H1 (cell line): Measurements from ENCODE around the gene TPSB2. TPM values are rescaled to one million over a fixed set of nuclear protein-coding genes. Genes with fewer than 3 reads are reported as not detected.

Experiments used
- CTCF ChIA-PET: fragments of 300-600 bp; sonication (Branson Sonifier 250); formaldehyde crosslinking; loops from one replicate; lab custom pipeline; 2021; ENCODE audit not compliant: partially characterized antibody; lab: Charles Lee
- POLR2A ChIA-PET: fragments of 300-600 bp; sonication (Branson Sonifier 250); formaldehyde crosslinking; loops from one replicate; lab custom pipeline; 2021; ENCODE audit warnings: inconsistent platforms; ENCODE audit not compliant: partially characterized antibody; lab: Charles Lee
- DNase-seq, 2 experiments: peaks; one replicate each; pipeline versions ENCODE4 v3.0.0 to v3.0.0-alpha.2; 2010 to 2022; ENCODE audit warnings: low spot score in 2 of 2, low read depth in 1 of 2, mixed read lengths in 1 of 2
- FAIRE-seq: peaks from 2 replicates; lab custom pipeline; 2011; peaks lifted over from hg19 to GRCh38; lab: Jason Lieb, UNC
- H2AFZ ChIP-seq: 2 replicates; pipeline ENCODE4 v1.8.1; 2012; ENCODE audit warnings: low read length, inconsistent platforms
- H2AK5ac ChIP-seq: 2 replicates; pipeline ENCODE4 v1.6.1; 2013; ENCODE audit warnings: low read depth, low read length
- H2BK120ac ChIP-seq: replicated peaks from 2 replicates; pipeline ENCODE3; 2013; ENCODE audit warnings: low read depth, low read length, inconsistent platforms
- H2BK12ac ChIP-seq: 2 replicates; pipeline ENCODE4 v1.6.1; 2013; ENCODE audit warnings: low read depth, low read length
- H2BK15ac ChIP-seq: 2 replicates; pipeline ENCODE4 v1.6.1; 2013; ENCODE audit warnings: low read length
- H2BK20ac ChIP-seq: 2 replicates; pipeline ENCODE4 v1.6.1; 2013; ENCODE audit warnings: low read length
- H2BK5ac ChIP-seq: 2 replicates; pipeline ENCODE4 v1.6.1; 2013; ENCODE audit warnings: low read depth, low read length
- H3K14ac ChIP-seq: 2 replicates; pipeline ENCODE4 v1.6.1; 2013; ENCODE audit warnings: inconsistent platforms; ENCODE audit not compliant: insufficient read length
- H3K18ac ChIP-seq: 2 replicates; pipeline ENCODE4 v1.6.1; 2013; ENCODE audit warnings: low read length; ENCODE audit errors: extremely low read depth
- H3K23ac ChIP-seq: 2 replicates; pipeline ENCODE4 v1.6.1; 2013; ENCODE audit warnings: inconsistent platforms; ENCODE audit not compliant: insufficient read length
- H3K23me2 ChIP-seq: 2 replicates; pipeline ENCODE4 v1.6.1; 2013; ENCODE audit warnings: low read depth, low read length
- H3K27ac ChIP-seq: 2 replicates; pipeline ENCODE4 v1.6.1; 2011; ENCODE audit warnings: low read depth, low read length, inconsistent platforms
- H3K27me3 ChIP-seq, 4 experiments: replicated peaks in 1 of 4; 1 replicate in 1 of 4; 2 replicates in 3 of 4; pipeline versions ENCODE4 v1.6.1 to v1.8.1; 2011 to 2013; ENCODE audit warnings: low read length in 3 of 4, mild to moderate bottlenecking in 3 of 4, inconsistent platforms in 2 of 4, mixed read lengths in 2 of 4, moderate library complexity in 1 of 4; ENCODE audit not compliant: control insufficient read depth in 3 of 4, insufficient read depth in 3 of 4; ENCODE audit errors: extremely low read depth in 1 of 4
- H3K36me3 ChIP-seq, 4 experiments: 2 replicates each; pipeline versions ENCODE4 v1.6.1 to v1.8.1; 2011 to 2013; ENCODE audit warnings: mild to moderate bottlenecking in 4 of 4, low read length in 3 of 4, moderate library complexity in 2 of 4, control low read depth in 1 of 4, inconsistent platforms in 1 of 4; ENCODE audit not compliant: insufficient read depth in 4 of 4, control insufficient read depth in 2 of 4
- H3K4ac ChIP-seq: replicated peaks from 2 replicates; pipeline ENCODE3; 2013; ENCODE audit warnings: low read length, low read depth, mixed read lengths, inconsistent platforms; ENCODE audit not compliant: insufficient read length
- H3K4me1 ChIP-seq, 4 experiments: replicated peaks in 1 of 4; 1 replicate in 1 of 4; 2 replicates in 3 of 4; pipeline versions ENCODE4 v1.6.1 to v1.8.1; 2011 to 2013; ENCODE audit warnings: low read length in 3 of 4, inconsistent platforms in 2 of 4, mixed read lengths in 1 of 4; ENCODE audit not compliant: insufficient read depth in 4 of 4, control insufficient read depth in 3 of 4
- H3K4me2 ChIP-seq, 2 experiments: 2 replicates each; pipeline versions ENCODE4 v1.6.1 to v1.8.1; 2011 to 2013; ENCODE audit warnings: low read depth in 2 of 2, low read length in 2 of 2, control low read depth in 1 of 2, inconsistent platforms in 1 of 2, mild to moderate bottlenecking in 1 of 2; ENCODE audit not compliant: insufficient read depth in 1 of 2
- H3K4me3 ChIP-seq, 4 experiments: fragments of 200-600, 300-600 bp in 1 of 4; sonication (generic), shearing (Covaris generic), sonication (Bioruptor Twin) in 1 of 4; 2 replicates each; pipeline versions ENCODE4 v1.5.1 to v1.8.1; 2011 to 2016; ENCODE audit warnings: low read length in 4 of 4, low read depth in 3 of 4, control low read depth in 2 of 4, inconsistent platforms in 2 of 4, mild to moderate bottlenecking in 2 of 4, mixed read lengths in 1 of 4, moderate library complexity in 1 of 4; ENCODE audit not compliant: insufficient read depth in 2 of 4; ENCODE audit errors: extremely low read depth in 1 of 4
- H3K56ac ChIP-seq: replicated peaks from 2 replicates; pipeline ENCODE3; 2013; ENCODE audit warnings: low read depth, mild to moderate bottlenecking, mixed read lengths, low read length, inconsistent platforms; ENCODE audit not compliant: insufficient read length
- H3K79me1 ChIP-seq: 2 replicates; pipeline ENCODE4 v1.6.1; 2013; ENCODE audit warnings: low read depth, low read length, control low read depth
- H3K79me2 ChIP-seq, 2 experiments: 2 replicates each; pipeline versions ENCODE4 v1.6.1 to v1.8.1; 2012 to 2013; ENCODE audit warnings: low read length in 2 of 2, mild to moderate bottlenecking in 2 of 2, inconsistent platforms in 1 of 2; ENCODE audit not compliant: insufficient read depth in 2 of 2, control insufficient read depth in 1 of 2
- H3K9ac ChIP-seq, 4 experiments: replicated peaks in 1 of 4; 1 replicate in 1 of 4; 2 replicates in 3 of 4; pipeline versions ENCODE4 v1.6.1 to v1.8.1; 2011 to 2013; ENCODE audit warnings: low read depth in 3 of 4, low read length in 3 of 4, control low read depth in 2 of 4, mild to moderate bottlenecking in 2 of 4, moderate library complexity in 2 of 4, inconsistent platforms in 1 of 4; ENCODE audit errors: extremely low read depth in 1 of 4
- H3K9me3 ChIP-seq, 2 experiments: 2 replicates each; pipeline versions ENCODE4 v1.6.1 to v1.8.1; 2012 to 2013; ENCODE audit warnings: mild to moderate bottlenecking in 2 of 2, moderate library complexity in 2 of 2, control low read depth in 1 of 2, inconsistent platforms in 1 of 2, low read depth in 1 of 2, low read length in 1 of 2, mixed read lengths in 1 of 2; ENCODE audit not compliant: insufficient read depth in 2 of 2
- H4K20me1 ChIP-seq, 2 experiments: replicated peaks in 1 of 2; 2 replicates each; pipeline versions ENCODE3 to v1.8.1; 2011 to 2013; ENCODE audit warnings: inconsistent platforms in 2 of 2, low read length in 2 of 2, mild to moderate bottlenecking in 1 of 2; ENCODE audit not compliant: insufficient read depth in 2 of 2, control insufficient read depth in 1 of 2
- H4K5ac ChIP-seq: 2 replicates; pipeline ENCODE4 v1.6.1; 2013; ENCODE audit warnings: low read length, low read depth, mixed read lengths, inconsistent platforms; ENCODE audit not compliant: insufficient read length
- H4K8ac ChIP-seq: 2 replicates; pipeline ENCODE4 v1.8.0; 2013; ENCODE audit warnings: mild to moderate bottlenecking, moderate library complexity, low read length, inconsistent platforms; ENCODE audit not compliant: insufficient read depth; ENCODE audit errors: extremely low read depth
- H4K91ac ChIP-seq: replicated peaks from 2 replicates; pipeline ENCODE3; 2013; ENCODE audit warnings: low read length, mixed read lengths, inconsistent platforms; ENCODE audit not compliant: insufficient read length
- CREB1 ChIP-seq: IDR thresholded peaks from 2 replicates; pipeline ENCODE4 v1.6.1; 2012; ENCODE audit warnings: inconsistent platforms
- EGR1 ChIP-seq: IDR thresholded peaks from 2 replicates; pipeline ENCODE4 v1.6.1; 2011; ENCODE audit warnings: low read depth, low read length, borderline replicate concordance
- GABPA ChIP-seq: IDR thresholded peaks from 2 replicates; pipeline ENCODE4 v1.6.1; 2011; ENCODE audit warnings: mild to moderate bottlenecking, low read length, moderate library complexity, borderline replicate concordance; ENCODE audit not compliant: insufficient read depth
- KDM4A ChIP-seq: IDR thresholded peaks from one replicate; pipeline ENCODE4 v1.7.1; 2012; ENCODE audit warnings: low read depth, mild to moderate bottlenecking, moderate library complexity, low read length, inconsistent platforms; ENCODE audit not compliant: severe bottlenecking
- KDM5A ChIP-seq: fragments of 200-600 bp; IDR thresholded peaks from 2 replicates; pipeline ENCODE4 v1.7.1; 2012; ENCODE audit warnings: mild to moderate bottlenecking, low read length, inconsistent platforms, mixed read lengths
- NRF1 ChIP-seq: IDR thresholded peaks from 2 replicates; pipeline ENCODE4 v1.6.1; 2011; ENCODE audit warnings: mild to moderate bottlenecking, low read depth, low read length, improper control_type of control experiment
- POLR2AphosphoS5 ChIP-seq: IDR thresholded peaks from 2 replicates; pipeline ENCODE4 v1.6.1; 2011; ENCODE audit warnings: low read depth, low read length
- RBBP5 ChIP-seq: IDR thresholded peaks from 2 replicates; pipeline ENCODE4 v1.7.1; 2012; ENCODE audit warnings: low read depth, mild to moderate bottlenecking, inconsistent platforms, low read length, moderate library complexity, borderline replicate concordance
- SIRT6 ChIP-seq: IDR thresholded peaks from one replicate; pipeline ENCODE4 v1.7.1; 2012; ENCODE audit warnings: low read length, inconsistent platforms
- SP4 ChIP-seq: IDR thresholded peaks from 2 replicates; pipeline ENCODE4 v1.6.1; 2012; ENCODE audit warnings: low read length, inconsistent platforms
- SUZ12 ChIP-seq: fragments of 200-600 bp; sonication (generic); IDR thresholded peaks from 2 replicates; pipeline ENCODE4 v1.6.1; 2012; ENCODE audit warnings: mild to moderate bottlenecking, inconsistent platforms, low read length, moderate library complexity, mixed read lengths
- TAF7 ChIP-seq: optimal IDR thresholded peaks from 2 replicates; pipeline ENCODE3; 2011; ENCODE audit warnings: low read depth, mild to moderate bottlenecking, inconsistent platforms, low read length, moderate library complexity, borderline replicate concordance
- whole genome bisulfite sequencing, 2 experiments: shearing (Covaris generic) in 1 of 2; methylation state at CpG; one replicate each; pipeline versions ENCODE4 v1.1.6 to v1.1.7; 2013 to 2015; ENCODE audit warnings: low lambda C conversion rate in 2 of 2, mixed read lengths in 2 of 2, inconsistent platforms in 1 of 2, low coverage in 1 of 2, missing lambda C conversion rate in 1 of 2; ENCODE audit not compliant: insufficient replicate concordance in 2 of 2, insufficient coverage in 1 of 2, insufficient read length in 1 of 2; ENCODE audit errors: extremely low coverage in 1 of 2, missing lambda C conversion rate in 1 of 2; 5-methylcytosine and 5-hydroxymethylcytosine counted together
- polyA plus RNA-seq, 7 experiments: library from polyadenylated mRNA; depleted of rRNA in 3 of 7; stranded (reverse) in 5 of 7; unstranded in 2 of 7; fragments of >200 nt in 5 of 7; fragments of 200-250 nt in 2 of 7; gene quantifications; 1 replicate in 5 of 7; 2 replicates in 1 of 7; 4 replicates in 1 of 7; pipeline versions ENCODE4 v1.2.1 to v1.2.3, GENCODE V29; 2011 to 2013; ENCODE audit warnings: missing spikeins in 2 of 7, mixed read lengths in 2 of 7
- total RNA-seq: library from RNA; stranded (reverse); fragmentation: NEBNext Ultra II Directional; extraction: Animal tissue kit (Norgen Biotek cat#: 25700); gene quantifications from 2 replicates; pipeline ENCODE4 v1.2.1, GENCODE V29; 2021
- TF ChIP-seq, protein P1 (sequence below): IDR thresholded peaks from 2 replicates; pipeline ENCODE4 v1.6.1; 2011; ENCODE audit warnings: low read depth, mild to moderate bottlenecking, low read length; ENCODE audit not compliant: insufficient read depth
- TF ChIP-seq, protein P2 (sequence below): IDR thresholded peaks from 2 replicates; pipeline ENCODE4 v1.6.1; 2012; ENCODE audit warnings: inconsistent platforms

Gene TPSB2
- total and polyA plus RNA-seq, 2 of the 8 experiments (the other 6 are each of a cell fraction or from before 2014, with no cell fraction given), result 0.08 TPM; not detected in 1

DNA sequence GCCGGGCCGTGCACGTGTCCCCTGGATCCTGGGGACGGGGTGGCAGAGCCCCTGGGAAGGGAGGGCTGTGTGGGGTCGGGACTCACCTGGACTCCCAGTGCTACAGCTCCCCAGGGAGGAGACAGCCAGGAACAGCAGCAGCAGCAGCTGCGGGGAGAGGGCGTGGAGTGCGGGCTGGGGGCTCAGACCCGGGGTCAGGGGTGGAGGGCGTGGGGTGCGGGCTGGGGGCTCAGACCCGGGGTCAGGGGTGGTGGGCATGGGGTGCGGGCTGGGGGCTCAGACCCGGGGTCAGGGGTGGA is 46.5 kb upstream of the TPSB2 start:
- Histone ChIP-seq H3K9ac (no peak overlapping the region), H3K4me1 (peaks cover 0 to 11% (median 6%) of the 10 kb centered on the region in 4 experiments; a peak in 6 of 7 replicates), H3K56ac (no peak overlapping the region), H3K4ac (no peak overlapping the region), H3K27ac (no peak overlapping the region), H4K5ac (no peak overlapping the region), H3K27me3 (0 out of 7 replicates have a peak, but pooled peaks cover 0 to under 1% (median 0%) of the 10 kb centered on the region in 4 experiments), H3K23me2 (peaks cover 3% of the 10 kb centered on the region; the same call in 1 of the 2 replicates), H3K14ac (no peak overlapping the region), H2BK15ac (no peak overlapping the region), H3K79me2 (no peaks in the 10 kb centered on the region), H4K91ac (no peak overlapping the region), H2AK5ac (no peak overlapping the region), H4K20me1 (peaks cover 0 to 2% of the 10 kb centered on the region in 2 experiments), H3K79me1 (no peaks in the 10 kb centered on the region), H3K4me3 (no peak overlapping the region), H3K18ac (no peak overlapping the region; the same call in 1 of the 2 replicates), H2BK12ac (no peak overlapping the region), H3K36me3 (no peaks in the 10 kb centered on the region), H2AFZ (no peak overlapping the region), H4K8ac (no peak overlapping the region), H3K4me2 (no peak overlapping the region), H2BK20ac (no peak overlapping the region), H2BK120ac (no peak overlapping the region), H3K23ac (no peak overlapping the region), H2BK5ac (no peak overlapping the region), H3K9me3 (no peaks in the 10 kb centered on the region)
- ChIA-PET CTCF (interaction anchor here (1.7 kb wide), 1 partner anchor 10 kb away, joined by 5 read pairs; no protein-coding TSS in a partner anchor), POLR2A (interaction anchor here (1.0 to 1.5 kb wide), 4 partner anchors 11 to 41 kb away, joined by 3 read pairs; partner anchors contain the start of gene UBE2I)
- FAIRE-seq (no peak), DNase-seq (no peak)
- no CpG with 5 or more reads among the region's 14 CpGs for WGBS, 2 experiments
- TF ChIP-seq CREB1 (no peak), NRF1 (no peak), SIRT6 (no peak), GABPA (no peak), POLR2AphosphoS5 (no peak), SUZ12 (no peak), TAF7 (no peak), SP4 (no peak), KDM4A (no peak), KDM5A (no peak), RBBP5 (no peak), EGR1 (no peak)
- TF ChIP-seq, protein P1, sequence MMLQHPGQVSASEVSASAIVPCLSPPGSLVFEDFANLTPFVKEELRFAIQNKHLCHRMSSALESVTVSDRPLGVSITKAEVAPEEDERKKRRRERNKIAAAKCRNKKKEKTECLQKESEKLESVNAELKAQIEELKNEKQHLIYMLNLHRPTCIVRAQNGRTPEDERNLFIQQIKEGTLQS, result no peak
- TF ChIP-seq, protein P2, sequence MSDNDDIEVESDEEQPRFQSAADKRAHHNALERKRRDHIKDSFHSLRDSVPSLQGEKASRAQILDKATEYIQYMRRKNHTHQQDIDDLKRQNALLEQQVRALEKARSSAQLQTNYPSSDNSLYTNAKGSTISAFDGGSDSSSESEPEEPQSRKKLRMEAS, result no peak
